ENCODE results near the gene KDM4E. TPM values are rescaled to one million over a fixed set of nuclear protein-coding genes. Genes with fewer than 3 reads are reported as not detected.

KDM4E gene
- total and polyA plus RNA-seq, 10 of the 15 experiments (the other 5 are each of a cell fraction or from before 2014, with no cell fraction given) = not detected

DNA sequence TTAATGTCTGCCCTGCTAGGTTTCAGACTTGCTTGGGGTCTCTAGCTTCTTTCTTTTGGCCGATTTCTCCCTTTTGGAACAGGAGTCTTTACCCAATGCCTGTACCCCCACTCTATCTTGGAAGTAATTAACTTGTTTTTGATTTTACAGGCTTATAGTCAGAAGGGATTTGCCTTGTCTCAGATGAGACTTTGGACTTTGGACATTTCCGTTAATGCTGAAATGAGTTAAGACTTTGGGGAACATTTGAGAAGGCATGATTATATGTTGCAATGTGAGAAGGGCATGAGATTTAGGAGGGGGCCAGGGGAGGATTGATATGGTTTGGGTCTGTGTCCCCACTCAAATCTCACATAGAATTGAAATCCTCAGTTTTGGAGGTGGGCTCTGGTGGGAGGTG, 29.3 kb downstream of the KDM4E start:
- Histone ChIP-seq H3K36me3 (ENCODE audit: control insufficient read depth in 2 of 2, insufficient read depth in 2 of 2, low read length in 1 of 2) (no peaks in the 10 kb centered on the region), H3K4me1 (ENCODE audit: control insufficient read depth, insufficient read depth, low read length) (peaks cover 5% of the 10 kb centered on the region; the same call in 1 of the 2 replicates), H2AFZ (ENCODE audit: control insufficient read depth, low read depth, low read length) (no peak overlapping the region), H3K9me3 (replicated peaks; ENCODE audit: control insufficient read depth, insufficient read depth, low read length) (no peaks in the 10 kb centered on the region), H3K9ac (ENCODE audit: control insufficient read depth, insufficient read depth, low read length) (no peak overlapping the region), H3K4me3 (no peak overlapping the region), H4K20me1 (ENCODE audit: control insufficient read depth, insufficient read depth) (no peaks in the 10 kb centered on the region), H3K4me2 (ENCODE audit: control insufficient read depth, insufficient read depth) (no peak overlapping the region), H3K27ac (ENCODE audit: control insufficient read depth, insufficient read depth) (no peak overlapping the region), H3K79me2 (ENCODE audit: control insufficient read depth, insufficient read depth, low read length) (no peaks in the 10 kb centered on the region), H3K27me3 (replicated peaks in 1 of 2; ENCODE audit: control insufficient read depth in 2 of 2, insufficient read depth in 2 of 2, low read length in 1 of 2) (no peaks in the 10 kb centered on the region)
- DNase-seq (ENCODE audit: low read depth, low spot score) (no peak), FAIRE-seq (no peak), ATAC-seq (no peak)
- TF ChIP-seq TCF7 (IDR thresholded peaks at IDR 0.05; ENCODE audit: borderline replicate concordance) (no peak), NR2C1 (IDR thresholded peaks at IDR 0.05) (no peak), SMARCA5 (IDR thresholded peaks at IDR 0.05) (no peak), POLR2AphosphoS5 (IDR thresholded peaks at IDR 0.05; ENCODE audit: low read length) (no peak), MEF2B (IDR thresholded peaks at IDR 0.05; ENCODE audit: partially characterized antibody, poor library complexity, severe bottlenecking) (no peak), ZBTB11 (CRISPR knock-in tag; IDR thresholded peaks at IDR 0.05) (no peak), NBN (IDR thresholded peaks at IDR 0.05) (no peak), SUPT20H (IDR thresholded peaks at IDR 0.05; ENCODE audit: borderline replicate concordance, control insufficient read depth, low read depth, low read length) (no peak), LARP7 (IDR thresholded peaks at IDR 0.05) (no peak), KDM1A (IDR thresholded peaks at IDR 0.05; ENCODE audit: borderline replicate concordance) (no peak), JUNB (IDR thresholded peaks at IDR 0.05) (no peak), BCL3 (IDR thresholded peaks at IDR 0.05; ENCODE audit: borderline replicate concordance, insufficient read depth, low read depth, low read length, poor library complexity, severe bottlenecking) (no peak), HDGF (IDR thresholded peaks at IDR 0.05) (no peak)
- TF ChIP-seq, protein P1, sequence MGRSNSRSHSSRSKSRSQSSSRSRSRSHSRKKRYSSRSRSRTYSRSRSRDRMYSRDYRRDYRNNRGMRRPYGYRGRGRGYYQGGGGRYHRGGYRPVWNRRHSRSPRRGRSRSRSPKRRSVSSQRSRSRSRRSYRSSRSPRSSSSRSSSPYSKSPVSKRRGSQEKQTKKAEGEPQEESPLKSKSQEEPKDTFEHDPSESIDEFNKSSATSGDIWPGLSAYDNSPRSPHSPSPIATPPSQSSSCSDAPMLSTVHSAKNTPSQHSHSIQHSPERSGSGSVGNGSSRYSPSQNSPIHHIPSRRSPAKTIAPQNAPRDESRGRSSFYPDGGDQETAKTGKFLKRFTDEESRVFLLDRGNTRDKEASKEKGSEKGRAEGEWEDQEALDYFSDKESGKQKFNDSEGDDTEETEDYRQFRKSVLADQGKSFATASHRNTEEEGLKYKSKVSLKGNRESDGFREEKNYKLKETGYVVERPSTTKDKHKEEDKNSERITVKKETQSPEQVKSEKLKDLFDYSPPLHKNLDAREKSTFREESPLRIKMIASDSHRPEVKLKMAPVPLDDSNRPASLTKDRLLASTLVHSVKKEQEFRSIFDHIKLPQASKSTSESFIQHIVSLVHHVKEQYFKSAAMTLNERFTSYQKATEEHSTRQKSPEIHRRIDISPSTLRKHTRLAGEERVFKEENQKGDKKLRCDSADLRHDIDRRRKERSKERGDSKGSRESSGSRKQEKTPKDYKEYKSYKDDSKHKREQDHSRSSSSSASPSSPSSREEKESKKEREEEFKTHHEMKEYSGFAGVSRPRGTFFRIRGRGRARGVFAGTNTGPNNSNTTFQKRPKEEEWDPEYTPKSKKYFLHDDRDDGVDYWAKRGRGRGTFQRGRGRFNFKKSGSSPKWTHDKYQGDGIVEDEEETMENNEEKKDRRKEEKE (IDR thresholded peaks at IDR 0.05) = no peak
- 67% methylated on average over 2 of the region's 2 CpGs for WGBS (ENCODE audit: insufficient coverage, insufficient replicate concordance, low lambda C conversion rate, missing lambda C conversion rate)
- BruUV-seq (replicated peaks) = no TSS peak
- ChIA-PET SMC1A (ENCODE audit: uncharacterized antibody, unreplicated experiment) (interaction anchor here (0.5 to 1.9 kb wide), 2 partner anchors 96 to 706 kb away, joined by 3 to 6 read pairs; no protein-coding TSS in a partner anchor), CTCF (interaction anchor here (3.0 kb wide), 1 partner anchor 14 kb away, joined by 21 read pairs; the partner anchor contains the start of gene SRSF8), POLR2A (interaction anchor here (4.1 kb wide), 1 partner anchor 13 kb away, joined by 14 read pairs; the partner anchor contains the start of gene SRSF8), RAD21 (ENCODE audit: unreplicated experiment) (no interaction called here)
- in situ Hi-C loops (cut with MboI) = no loop called here
- intact Hi-C loops (cut with micrococcal nuclease; ENCODE audit: unreplicated experiment) = no loop called here

Data from GM12878 (cell line).